Measurements from ENCODE around the gene RAMAC.
A peak's percentile ranks its signal among the peaks of the same experiment; 100 is the strongest.
"Not testable (repeated sequence)": the region's sequence is repeated elsewhere in the genome, so short reads cannot be mapped to it uniquely, and the experiment has no call there.

RAMAC gene

DNA sequence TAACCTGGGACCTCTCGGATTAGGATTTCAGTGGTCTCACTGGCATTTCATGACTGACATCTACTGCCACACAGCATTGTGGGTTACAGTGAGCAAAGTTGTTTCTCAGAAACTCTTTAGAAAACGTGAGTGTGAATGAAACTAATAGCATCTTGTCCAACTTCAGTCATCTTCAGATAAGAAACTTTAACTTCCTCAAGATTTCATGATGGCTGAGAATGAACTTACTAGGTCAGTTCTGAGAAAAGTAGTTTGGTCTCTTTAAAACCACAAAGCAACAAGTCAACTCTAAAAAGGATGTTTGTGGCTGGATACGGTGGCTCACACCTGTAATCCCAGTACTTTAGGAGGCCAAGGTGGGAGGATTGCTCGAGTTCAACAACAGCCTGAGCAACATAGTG lies 19.3 kb upstream of the RAMAC start:
- no peak for DNase-seq

DNA sequence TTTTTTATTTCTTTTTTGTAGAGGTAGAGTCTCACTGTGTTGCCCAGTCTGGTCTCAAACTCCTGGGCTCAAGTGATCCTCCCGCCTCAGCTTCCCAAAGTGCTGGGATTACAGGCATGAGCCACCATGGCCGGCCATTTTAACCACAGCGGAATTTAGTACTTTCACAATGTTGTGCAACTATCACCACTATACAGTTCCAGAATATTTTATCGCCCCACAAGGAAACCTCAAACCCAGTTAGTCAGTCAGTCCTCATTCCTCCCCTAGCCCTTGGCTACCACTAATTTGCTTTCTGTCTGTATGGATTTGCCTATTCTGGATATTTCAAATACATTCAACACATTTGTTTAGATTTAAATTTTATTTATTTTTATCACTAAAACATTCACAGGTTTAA lies 17.9 kb upstream of the RAMAC start:
- DNase-seq = no peak

DNA sequence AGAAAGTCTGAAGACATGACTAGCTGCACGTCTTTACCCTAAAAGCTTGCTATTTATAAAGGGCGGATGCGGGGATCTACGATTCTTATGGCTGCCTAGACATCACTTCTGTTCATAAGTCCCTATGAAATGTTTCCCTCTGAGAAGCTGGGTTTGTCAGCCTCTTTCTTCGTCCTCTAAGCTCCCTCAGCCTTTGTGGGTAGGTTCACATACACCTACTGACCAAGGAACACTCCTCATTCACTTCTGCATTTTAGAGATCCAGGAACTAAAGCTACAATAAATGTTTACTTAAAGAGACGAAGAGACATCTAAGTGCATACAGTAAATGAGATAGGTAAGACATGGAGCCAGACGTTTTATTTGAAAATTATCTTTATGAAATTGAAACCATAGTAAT lies 16.7 kb upstream of the RAMAC start:
- no peak for DNase-seq

- DNase-seq = no peak
Measured at GRCh38 chr15:82970078-82970686, 15.8 kb upstream of the RAMAC start.

GRCh38 chr15:82970696-82971095 lies 15.3 kb upstream of the RAMAC start:
- DNase-seq = no peak

GRCh38 chr15:82971218-82971984 lies 14.6 kb upstream of the RAMAC start:
- DNase-seq = no peak

DNA sequence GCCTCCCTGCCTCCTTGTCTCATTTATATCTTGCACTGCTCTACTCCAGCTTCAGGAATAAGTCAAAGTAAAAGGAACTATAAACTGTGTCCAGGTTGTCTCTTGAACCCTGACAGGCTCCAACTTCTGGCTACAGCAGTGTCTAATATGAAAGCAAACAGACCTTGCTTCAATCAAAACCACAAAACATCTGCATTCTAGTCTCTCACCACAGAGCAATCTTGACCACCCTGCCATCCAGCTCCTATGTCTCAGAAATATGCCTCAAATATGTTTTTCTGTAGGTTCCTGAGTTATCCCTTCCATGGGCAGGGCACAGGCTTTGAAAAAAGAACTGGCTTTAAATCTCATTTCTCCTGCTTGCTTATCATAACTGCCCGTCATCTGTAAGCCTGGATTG lies 13.0 kb upstream of the RAMAC start:
- DNase-seq = no peak

- DNase-seq = no peak
Measured at GRCh38 chr15:82977076-82977475, 8.9 kb upstream of the RAMAC start.

- no peak for DNase-seq
Measured at GRCh38 chr15:82978438-82978837, 7.6 kb upstream of the RAMAC start.

GRCh38 chr15:82979726-82980125 lies 6.3 kb upstream of the RAMAC start:
- no peak for DNase-seq

DNA sequence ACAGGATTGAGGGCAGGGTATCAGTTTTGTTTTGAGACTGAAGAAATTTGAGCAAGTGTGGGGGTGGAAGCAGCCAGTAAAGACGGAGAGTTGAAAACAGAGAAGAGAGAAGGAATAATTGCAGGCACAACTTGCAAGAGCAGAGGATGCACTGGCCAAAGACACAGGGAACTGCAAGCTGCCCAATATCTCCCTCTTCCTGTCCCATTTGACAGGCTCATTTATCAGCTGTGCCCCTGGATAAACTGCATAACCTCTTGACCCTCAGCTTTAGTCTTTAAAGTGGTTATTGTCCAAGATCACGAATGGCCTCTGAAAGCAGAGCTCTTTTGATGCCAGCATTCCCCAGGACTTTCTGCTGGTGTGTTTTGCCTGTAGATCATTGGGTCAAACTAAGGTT lies 5.0 kb upstream of the RAMAC start:
- DNase-seq = no peak

DNA sequence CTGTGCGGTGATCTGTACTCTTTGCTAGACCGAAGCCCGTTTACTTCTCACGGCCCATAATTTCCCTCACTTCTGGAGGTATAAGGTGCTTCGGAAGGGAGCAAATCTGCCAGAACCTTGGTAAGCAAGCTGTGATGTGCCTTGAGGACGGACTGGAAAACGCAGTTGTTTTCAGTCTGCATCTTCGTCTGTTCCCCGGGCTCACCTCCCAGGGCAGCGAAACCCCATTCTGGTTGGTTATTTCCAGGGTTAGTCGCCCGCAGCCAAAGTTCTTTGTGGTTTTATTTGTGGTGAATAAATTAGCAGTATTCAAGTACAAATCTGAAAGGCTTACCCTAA lies 401 bp downstream of the RAMAC start:
- DNase-seq = no peak

DNA sequence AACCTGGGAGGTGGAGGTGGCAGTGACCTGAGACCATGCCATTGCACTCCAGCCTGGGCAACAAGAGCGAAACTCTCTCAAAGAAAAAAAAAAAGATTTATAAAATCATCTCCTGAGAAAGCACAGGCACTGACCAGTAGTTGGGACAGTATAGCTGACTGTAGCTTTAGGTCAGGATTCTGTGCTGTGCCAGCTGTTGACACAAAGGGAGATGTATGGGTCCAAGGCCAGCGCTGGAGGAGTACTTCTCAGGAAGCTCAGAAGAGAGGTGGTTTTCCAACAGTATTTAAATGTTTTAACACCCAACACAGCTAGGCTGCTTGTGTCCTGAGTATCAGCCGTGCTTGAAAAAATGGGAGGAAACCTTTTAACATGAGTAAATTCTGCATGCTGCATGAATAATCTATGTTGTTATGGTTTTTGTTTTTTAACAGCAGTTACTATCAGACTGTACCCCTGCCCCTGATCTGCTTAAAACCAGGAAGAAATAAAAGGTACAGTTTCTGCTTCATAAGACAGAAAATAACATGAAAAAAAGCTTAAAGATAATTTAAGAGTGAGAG lies 6.5 kb downstream of the RAMAC start:
- DNase-seq = no peak

GRCh38 chr15:82993144-82993543 lies 7.1 kb downstream of the RAMAC start:
- DNase-seq = no peak

DNA sequence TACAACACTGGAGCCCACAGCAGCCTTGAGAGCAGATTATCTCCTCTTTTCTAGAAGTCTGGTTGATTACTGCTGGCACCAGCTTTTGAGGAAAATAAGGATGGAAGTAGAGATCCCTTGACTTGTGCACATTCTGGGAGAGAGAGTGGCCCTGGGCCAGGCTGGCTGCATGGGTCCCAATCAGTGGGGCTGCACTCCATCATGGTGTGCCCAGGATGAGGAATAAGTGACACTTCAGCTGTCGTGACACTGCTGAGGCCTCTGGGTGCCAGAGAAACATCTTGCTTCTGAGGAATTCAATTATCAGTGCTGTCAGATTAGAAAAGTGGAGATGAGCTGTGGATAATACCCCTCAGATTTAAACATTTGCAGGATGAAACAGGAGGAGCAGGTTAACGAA lies 9.1 kb downstream of the RAMAC start:
- no peak for DNase-seq

GRCh38 chr15:82995938-82996337 lies 9.9 kb downstream of the RAMAC start:
- no peak for DNase-seq

DNA sequence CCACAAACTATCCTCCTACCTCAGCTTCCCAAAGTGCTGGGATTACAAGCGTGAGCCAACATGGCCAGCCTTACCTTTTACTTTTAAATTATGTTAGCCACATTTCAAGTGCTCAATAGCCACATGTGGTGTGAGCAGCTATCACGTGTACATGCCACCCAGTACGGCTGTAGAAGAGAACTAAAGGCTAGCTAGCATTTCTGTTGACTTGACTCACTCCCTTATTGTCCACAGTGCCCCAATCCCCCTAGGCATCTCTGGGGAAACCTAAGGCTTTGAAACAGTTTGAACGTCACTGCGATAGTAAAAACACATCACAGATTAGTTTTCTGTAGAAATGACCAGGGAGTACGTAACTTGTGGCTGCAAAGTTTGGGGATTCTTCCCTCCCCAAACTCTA lies 13.4 kb downstream of the RAMAC start:
- DNase-seq = no peak

DNA sequence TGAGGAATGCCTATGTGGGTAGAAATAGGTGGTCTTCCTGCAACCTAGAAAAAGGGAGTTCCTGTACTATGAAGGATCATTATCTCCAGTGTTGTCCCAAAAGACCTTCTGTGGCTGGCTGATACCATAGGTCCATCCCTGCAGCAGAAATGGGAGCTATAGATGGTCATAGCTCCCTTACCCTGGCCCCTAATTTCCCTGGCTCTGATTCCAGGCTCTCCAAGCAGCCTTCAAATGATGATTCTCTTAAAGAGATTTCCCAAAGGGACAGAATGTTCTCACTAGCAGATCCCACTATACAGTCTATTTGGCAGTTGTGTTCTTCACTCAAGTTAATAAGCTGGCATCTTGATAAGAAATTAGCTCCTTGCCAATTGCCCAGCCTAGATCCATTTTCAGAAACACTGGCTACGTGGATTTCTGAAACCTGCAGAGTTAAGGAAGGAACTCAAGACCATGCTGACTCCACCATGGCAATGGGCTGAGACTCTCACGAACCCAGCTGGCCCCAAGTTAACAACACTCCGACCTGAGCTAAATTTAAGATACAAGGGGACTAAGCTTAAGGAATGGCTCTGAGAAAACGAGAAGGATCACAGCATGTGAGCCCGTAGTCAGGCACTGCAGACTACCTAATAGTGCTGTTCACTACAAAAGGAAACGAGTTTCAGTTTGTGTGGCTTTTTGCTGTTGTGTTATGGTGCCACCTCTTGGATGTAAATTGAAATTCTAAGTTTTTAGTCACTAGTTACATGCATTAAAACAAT lies 14.1 kb downstream of the RAMAC start:
- peak in 9 of 58 donors; percentile 2 to 52 (median 8) for DNase-seq

- not testable (repeated sequence) for DNase-seq
Measured at GRCh38 chr15:83000672-83001031, 14.6 kb downstream of the RAMAC start.

GRCh38 chr15:83010709-83011270 lies 24.8 kb downstream of the RAMAC start:
- peak in 55 of 58 donors; percentile 21 to 81 (median 59) for DNase-seq

DNA sequence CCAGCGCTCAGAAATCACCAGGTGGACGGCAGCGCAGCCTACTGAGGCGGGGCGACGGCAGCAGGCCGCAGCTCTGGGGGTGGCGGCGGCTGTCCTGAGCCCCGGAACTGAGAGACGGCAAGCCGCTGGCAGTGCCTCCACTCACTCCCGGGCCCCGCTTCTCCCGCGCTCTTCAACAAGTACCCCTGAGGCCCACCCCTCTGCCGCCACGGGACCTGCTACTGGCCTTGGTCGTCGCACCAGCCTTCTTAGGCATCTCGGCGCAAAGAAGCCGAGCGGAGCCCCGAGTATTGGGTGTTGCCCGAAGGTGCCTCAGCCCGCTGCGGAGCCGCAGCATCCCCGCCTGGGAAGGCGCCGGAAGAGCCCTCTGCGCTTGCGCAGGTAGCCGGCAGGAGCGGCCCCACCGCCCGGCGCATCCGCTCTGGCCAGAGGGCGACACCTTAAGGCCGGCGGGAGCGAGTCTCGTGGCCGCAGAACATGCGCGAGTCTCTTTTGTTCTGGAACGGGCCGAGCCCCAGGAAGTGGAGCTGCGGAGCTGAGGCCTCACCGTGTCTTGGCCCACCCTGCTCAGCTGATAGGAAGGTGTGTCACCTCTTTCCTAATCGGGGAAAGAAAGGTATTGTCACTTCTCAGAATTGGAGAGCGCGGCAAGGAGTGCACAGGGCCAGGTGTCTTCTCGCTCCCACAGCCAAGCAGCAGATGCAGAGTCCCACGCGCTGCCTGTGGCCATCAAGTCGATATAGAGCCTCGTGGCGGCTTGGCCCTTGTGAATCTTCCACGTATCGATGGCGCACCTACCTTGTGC lies 25.5 kb downstream of the RAMAC start, which contains the start of gene C15orf40:
C15orf40 (minus strand) TSS at position 369 of the 805 bp plus-strand sequence; CDS start at position 337, 32 bp downstream.
- peak; percentile 34 to 95 (median 84) for DNase-seq

Measured in anterior cingulate cortex (tissue), 58 donors.